CD4-positive, alpha-beta T cell treated with Interleukin-15 for 1 hour (primary cell): ENCODE data around the gene NAA15.
A peak's percentile ranks its signal among the peaks of the same experiment; 100 is the strongest.
"Not testable (repeated sequence)": the region's sequence is repeated elsewhere in the genome, so short reads cannot be mapped to it uniquely, and the experiment has no call there.

Experiments
- DNase-seq: peaks from one replicate; pipeline ENCODE4 v3.0.0-alpha.2; 2020

Gene NAA15

DNA sequence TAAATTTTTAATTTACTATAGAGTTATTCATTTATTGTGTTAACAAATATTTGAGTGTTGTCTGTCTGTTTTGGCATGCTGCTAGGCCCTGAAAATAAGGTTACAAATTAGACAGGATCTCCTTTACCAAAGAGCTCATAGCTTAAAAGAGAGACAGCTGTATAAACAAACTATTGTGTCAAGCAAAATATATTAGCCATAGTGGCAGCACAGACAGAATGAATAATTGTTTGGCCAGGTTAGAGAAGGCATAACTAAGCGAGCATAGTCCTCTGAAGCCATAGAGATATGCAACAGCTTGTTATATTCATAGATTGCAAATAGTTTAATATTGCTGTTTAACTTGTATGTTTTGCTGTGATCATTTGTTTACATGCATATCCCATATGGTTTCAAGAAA, 67.7 kb downstream of the NAA15 start:
- no peak for DNase-seq

- DNase-seq, result no peak
These were observed 72.9 kb downstream of the NAA15 start for GRCh38 chr4:139374251-139374650.

DNA sequence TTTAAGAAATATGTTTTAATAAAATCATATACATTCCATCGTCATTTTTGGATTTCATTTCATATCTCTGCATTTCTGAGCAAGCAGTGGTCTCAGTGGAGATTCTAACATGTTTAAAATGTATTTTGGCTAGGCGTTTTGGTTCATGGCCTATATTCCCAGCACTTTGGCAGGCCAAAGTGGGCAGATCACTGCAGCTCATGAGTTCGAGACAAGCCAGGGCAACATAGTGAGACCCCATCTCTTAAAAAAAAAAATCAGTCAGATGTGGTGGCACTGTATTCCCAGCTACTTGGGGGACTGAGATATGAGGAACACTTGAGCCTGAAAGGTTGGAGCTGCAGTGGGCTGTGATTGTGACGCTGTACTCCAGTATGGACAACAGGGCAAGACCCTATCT, 85.1 kb downstream of the NAA15 start:
- DNase-seq, result no peak

- DNase-seq, result no peak
These were observed 87.8 kb downstream of the NAA15 start for GRCh38 chr4:139389102-139389501.

DNA sequence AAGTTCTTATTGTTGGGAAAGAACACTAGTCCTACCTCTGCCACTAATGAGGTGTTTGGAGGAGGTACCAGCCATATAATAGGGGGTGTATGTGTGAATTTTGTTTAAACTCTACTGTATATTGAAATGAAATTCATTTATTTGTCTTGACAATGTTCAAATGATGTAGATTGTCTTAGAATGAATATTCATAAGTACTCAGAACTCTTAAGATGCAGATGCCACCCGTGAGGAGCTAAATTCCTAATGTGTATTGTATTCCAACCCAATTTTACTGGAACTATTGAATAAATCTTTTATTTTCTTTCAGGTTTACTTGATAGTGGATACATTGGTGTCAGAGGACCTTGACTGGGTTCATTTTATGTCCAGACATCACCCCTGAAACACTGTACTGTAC, 88.7 kb downstream of the NAA15 start:
- DNase-seq, result no peak

GRCh38 chr4:139391731-139392130, 90.4 kb downstream of the NAA15 start:
- no peak for DNase-seq

DNA sequence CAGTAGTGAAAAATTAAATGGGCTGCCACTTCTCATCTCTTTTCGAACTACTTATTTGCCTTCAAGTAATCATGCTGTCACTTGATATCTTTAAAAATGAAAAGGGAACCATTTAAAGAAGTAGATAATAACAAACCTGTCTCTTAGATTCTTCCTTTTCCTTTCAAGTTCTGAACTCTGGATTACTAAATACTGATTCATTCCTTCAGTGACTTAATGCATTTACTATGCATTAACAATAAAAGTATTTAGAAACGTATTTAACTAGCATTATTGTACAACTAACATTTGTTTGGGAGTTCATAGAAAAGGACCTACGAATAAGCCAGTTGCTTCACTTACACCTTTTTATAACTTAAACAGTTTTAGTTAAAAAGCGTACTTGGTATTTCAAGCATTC, 91.5 kb downstream of the NAA15 start:
- no peak for DNase-seq

DNA sequence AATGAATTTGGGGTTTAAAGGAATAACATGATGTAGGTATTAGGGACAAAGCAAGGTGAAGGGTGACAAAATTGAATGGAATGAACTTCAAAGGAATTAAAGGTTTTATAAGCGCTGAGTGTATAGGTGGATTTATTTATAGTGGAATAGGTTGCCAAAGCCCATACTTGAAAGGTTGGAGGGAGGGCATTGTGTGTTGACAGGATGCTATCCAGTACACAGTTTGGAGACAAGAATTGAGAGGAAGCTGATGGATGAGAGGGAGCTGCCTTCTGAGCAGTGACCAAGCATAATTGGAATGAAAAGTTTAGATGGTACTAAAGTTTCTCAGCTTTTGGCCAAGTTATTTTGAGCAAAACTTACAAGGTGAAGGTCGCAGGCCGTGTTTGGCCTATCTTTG, 100.1 kb downstream of the NAA15 start:
- DNase-seq, result no peak

- DNase-seq, result no peak
These were observed 101.1 kb downstream of the NAA15 start for GRCh38 chr4:139402436-139402835.

DNA sequence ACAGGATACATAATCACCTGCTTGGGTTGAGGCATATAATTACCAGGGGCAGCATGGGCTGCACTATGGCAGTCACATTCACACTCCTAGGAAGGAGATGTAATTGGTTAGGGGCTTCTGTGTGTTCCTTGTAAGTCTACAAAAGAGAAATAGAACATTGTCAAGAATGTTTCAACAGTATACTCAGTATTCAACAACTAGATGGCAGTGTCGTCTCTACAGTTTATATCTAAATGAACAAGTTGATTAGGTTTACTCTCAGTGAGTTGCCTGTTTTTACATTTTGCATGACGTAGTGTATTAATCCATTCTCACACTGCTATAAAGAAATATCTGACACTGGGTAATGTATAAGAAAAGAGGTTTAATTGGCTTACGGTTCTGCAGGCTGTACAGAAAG, 102.2 kb downstream of the NAA15 start:
- no peak for DNase-seq

GRCh38 chr4:139410312-139410711, 109.0 kb downstream of the NAA15 start:
- no peak for DNase-seq

DNA sequence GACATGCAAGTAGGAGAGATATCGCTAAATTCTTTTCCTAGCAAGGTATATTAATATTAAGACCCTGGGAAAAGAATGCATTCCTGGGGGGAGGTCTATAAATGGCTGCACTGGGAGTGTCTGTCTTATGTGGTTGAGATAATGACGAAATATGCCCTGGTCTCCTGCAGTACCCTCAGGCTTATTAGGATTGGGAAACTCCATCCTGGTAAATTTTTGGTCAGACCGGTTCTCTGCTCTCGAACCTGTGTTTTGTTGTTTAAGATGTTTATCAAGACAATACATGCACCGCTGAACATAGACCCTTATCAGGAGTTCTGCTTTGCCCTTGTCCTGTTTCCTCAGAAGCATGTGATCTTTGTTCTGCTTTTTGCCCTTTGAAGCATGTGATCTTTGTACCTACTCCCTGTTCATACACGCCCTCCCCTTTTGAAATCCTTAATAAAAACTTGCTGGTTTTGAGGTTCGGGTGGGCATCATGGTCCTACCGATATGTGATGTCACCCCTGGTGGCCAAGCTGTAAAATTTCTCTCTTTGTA, 113.4 kb downstream of the NAA15 start:
- DNase-seq, result not testable (repeated sequence)

- DNase-seq, result no peak
These were observed 114.9 kb downstream of the NAA15 start for GRCh38 chr4:139416073-139416673.

DNA sequence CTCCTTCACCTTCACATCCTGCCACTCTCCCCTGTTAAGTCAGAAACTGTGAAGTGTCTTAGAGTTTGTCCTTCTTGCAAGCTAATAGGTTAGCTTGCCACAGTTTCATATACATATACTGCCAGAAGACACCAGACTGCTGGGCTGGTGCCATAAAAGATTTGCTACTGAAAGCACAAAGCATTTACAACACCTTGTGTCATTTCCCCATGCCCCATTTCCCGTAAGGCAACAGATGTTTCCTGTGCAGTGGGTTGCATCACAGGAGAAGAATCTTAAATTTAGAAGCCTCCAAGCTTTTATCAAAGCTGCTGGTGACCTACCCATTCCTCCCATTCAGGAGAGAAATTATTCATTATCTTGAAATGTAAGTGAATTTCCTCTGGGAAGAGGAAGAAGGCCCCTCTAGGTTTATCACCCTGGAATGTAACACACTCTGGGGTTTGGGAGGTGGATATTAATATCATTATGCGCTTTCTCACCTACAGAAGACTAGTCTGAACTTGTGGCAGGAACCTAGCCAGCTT, 118.1 kb downstream of the NAA15 start:
- peak; percentile 35 for DNase-seq

DNA sequence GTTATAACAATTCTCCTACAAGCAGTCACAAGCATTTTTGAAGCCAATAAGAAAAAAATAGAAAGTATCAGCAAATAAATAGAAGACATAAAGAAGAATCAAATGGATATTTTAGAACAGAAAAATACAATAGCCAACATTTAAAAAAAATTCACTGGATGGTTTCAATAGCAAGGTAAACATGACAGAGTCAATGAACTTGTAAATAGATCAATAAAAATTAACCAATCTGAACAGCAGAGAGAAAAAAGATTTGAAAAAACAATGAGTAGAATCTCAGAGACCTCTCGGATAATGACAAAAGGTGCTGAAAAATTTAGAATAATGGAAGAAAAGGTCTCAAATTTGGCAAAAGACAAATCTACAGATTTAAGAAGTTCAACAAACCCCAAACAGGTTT, 119.3 kb downstream of the NAA15 start:
- DNase-seq, result no peak

DNA sequence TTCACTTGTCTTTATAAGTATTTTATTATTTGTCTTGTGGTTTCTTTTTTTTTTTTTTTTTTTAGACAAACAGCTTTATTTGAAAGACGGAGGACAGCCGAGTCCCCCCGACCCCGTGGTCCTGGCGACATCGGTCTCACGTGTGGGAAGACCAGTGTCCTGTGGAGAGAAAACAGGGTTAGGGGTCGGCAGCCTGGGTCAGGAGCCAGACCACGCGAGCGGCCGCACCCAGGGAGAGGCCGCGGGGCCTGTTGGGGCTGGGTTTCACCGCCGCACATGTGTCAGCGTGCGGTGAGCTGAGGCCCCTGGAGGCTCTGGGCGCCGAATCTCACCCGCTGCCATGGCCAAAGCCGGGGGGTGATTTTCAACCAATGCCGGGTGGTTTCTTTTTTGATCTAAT, 134.8 kb downstream of the NAA15 start:
- no peak for DNase-seq

- DNase-seq, result no peak
These were observed 136.8 kb downstream of the NAA15 start for GRCh38 chr4:139438141-139438540.

GRCh38 chr4:139441029-139441428, 139.7 kb downstream of the NAA15 start:
- DNase-seq, result no peak

DNA sequence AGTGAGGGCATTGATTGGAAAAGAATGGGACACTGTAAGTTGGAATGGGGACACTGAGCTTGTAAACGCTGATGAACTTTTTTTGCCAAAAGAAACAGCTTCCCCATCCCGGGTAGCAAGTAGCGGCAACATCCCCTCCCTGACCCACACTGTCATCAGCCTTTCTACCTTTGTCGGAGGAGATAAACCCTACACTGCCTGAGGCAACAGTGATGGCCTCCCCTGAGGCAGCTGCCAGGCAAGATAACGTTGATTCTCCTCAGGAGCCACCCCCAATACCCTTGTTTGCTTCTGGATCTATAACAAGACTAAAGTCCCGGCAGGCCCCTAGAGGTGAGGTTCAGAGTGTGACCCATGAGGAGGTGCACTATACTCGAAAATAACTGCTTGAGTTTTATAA, 142.4 kb downstream of the NAA15 start:
- DNase-seq, result no peak

DNA sequence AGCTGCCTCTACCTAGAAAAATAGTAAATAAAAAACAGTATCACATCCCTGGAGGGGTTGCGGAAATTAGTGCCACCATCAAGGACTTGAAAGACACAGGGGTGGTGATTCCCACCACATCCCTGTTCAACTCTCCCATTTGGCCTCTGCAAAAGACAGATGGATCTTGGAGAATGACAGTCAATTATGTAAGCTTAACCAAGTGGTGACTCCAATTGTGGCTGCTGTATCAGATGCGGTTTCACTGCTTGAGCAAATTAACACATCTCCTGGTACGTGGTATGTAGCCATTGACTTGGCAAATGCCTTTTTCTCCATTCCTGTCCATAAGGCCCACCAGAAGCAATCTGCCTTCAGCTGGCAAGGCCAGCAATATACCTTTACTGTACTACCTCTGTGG, 143.6 kb downstream of the NAA15 start:
- not testable (repeated sequence) for DNase-seq

- DNase-seq, result not testable (repeated sequence)
These were observed 145.8 kb downstream of the NAA15 start for GRCh38 chr4:139447078-139447477.

DNA sequence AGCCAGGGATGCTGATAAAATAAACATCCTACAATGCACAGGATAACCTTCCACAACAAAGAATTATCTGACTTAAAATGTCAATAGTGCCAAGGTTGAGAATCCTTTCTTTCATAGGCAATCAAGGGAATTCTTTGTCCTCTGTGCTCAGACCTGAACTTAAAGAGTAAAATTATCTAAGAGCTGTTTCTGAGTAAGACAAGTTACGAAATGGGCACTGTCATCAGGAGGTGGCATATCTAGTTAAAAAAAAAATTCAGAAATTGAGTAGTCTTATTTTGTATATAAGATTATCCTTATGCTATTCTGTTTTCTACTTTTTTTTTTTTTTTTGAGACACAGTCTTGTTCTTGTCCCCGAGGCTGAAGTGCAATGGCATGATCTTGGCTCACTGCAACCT, 149.3 kb downstream of the NAA15 start:
- no peak for DNase-seq

DNA sequence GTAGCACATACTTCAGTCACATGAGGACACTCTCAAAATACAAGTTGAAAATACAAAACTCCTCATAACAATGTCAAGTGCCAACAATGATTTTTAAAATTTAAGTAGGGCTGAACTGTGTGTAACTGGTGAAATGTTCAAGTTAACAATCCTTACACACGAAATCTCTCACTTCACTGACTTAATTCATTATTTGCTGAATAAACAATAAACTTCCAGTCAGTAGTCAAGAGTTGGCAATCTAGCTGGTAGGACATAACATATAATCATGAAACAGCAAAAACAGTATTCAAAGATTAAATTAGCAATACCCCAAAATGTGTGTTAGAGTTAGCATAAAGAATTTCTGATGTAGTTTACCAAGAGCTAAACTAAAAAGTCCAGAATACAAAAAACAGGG, 150.7 kb downstream of the NAA15 start:
- DNase-seq, result no peak

DNA sequence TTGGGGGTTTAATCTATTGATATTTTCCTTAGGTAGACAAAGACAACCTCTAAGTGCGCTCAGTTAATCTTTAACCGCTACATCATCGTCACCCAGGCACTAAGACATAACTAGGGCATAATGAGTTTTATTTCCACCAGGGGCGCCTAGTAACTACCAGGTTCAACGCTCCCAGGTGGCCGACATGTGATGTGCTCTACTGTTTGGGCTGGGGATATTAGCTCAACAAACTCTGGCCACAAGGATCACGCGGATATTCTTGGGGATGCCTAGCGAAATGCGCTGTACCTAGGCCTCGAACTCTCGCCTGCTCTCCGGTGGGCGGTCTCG, 151.7 kb downstream of the NAA15 start:
- peak; percentile 80 for DNase-seq

- peak; percentile 97 for DNase-seq
These were observed 152.2 kb downstream of the NAA15 start for GRCh38 chr4:139453371-139454110.
